ENCODE data around the gene EDIL3.

EDIL3 gene

DNA sequence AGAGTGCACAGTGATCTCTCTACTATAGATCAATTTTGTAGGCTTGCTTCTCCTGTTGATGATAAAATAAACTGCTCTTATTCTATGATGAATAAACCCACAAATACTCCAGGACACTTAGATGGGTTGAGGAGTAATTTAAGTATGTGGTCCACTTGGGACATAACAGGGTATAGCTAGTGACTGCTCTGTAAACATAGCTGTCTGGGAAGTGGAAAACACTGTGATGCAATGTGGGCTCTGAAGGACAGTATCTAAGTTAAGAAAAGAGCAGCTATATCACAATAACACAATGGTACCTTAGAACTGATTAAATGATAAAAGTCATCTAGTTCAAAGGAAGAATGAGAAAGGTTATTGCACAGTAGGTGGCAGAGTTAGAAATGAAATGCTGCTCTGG, 369.7 kb downstream of the EDIL3 start:
- H3K4me3 ChIP-seq (ENCODE audit: control insufficient read depth, low read depth, low read length), result no peak overlapping the region
- TF ChIP-seq, protein P1, sequence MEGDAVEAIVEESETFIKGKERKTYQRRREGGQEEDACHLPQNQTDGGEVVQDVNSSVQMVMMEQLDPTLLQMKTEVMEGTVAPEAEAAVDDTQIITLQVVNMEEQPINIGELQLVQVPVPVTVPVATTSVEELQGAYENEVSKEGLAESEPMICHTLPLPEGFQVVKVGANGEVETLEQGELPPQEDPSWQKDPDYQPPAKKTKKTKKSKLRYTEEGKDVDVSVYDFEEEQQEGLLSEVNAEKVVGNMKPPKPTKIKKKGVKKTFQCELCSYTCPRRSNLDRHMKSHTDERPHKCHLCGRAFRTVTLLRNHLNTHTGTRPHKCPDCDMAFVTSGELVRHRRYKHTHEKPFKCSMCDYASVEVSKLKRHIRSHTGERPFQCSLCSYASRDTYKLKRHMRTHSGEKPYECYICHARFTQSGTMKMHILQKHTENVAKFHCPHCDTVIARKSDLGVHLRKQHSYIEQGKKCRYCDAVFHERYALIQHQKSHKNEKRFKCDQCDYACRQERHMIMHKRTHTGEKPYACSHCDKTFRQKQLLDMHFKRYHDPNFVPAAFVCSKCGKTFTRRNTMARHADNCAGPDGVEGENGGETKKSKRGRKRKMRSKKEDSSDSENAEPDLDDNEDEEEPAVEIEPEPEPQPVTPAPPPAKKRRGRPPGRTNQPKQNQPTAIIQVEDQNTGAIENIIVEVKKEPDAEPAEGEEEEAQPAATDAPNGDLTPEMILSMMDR (conservative IDR thresholded peaks at IDR 0.05; ENCODE audit: control insufficient read depth, insufficient read depth, low read depth, low read length), result no peak
- no peak for DNase-seq (ENCODE audit: low read depth)

DNA sequence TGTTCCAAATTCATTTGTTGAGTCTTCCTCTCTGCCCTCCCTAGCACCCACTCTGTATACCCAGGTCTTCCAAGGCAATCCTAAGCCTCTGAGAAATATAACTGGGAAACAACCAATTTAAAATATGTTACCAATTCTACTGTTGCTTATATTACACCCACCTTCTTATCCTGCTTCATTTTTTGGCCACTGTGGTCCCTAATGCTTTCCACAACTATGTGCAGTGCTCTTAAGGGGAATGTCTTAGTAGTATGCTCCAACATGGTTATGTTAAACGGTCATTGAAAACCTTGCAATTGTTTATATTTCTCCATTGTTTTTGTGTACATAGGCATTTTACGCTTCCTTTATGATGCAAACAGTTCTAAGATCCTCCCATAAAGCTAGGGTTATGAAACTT, 390.9 kb downstream of the EDIL3 start:
- no peak overlapping the region for H3K4me3 ChIP-seq (ENCODE audit: control insufficient read depth, low read depth, low read length)
- no peak for DNase-seq (ENCODE audit: low read depth)
- TF ChIP-seq, protein P1 (conservative IDR thresholded peaks at IDR 0.05; ENCODE audit: control insufficient read depth, insufficient read depth, low read depth, low read length), result no peak

DNA sequence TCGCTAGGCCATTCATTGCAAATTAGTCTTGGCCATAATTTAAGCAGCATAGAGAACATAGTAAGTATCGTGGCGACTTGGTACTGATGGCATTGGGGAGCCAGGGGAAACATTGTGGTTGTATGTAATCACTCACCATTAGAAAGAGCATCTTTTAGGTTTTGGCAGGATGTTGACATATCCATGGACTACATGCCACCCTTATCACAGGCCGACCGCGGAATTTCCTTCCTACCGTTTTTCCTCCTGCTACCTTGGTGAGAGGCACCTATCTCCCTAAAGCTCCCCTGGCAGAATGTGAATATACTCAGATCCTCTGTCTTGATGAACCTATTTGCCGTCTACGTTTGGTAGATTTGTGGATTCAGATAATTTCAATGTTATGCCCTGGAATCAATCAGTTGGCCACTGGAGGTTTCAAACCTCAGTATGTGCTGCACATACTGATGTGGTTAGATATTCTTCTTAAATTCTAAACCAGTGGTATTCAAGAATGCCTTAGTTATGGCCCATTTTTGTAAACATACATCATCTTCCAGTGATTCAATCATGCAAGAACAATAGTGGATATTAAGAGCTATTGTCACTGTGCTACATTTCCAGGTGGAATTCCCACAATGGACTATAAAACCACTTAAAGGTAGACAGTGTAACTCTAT, 393.0 kb downstream of the EDIL3 start:
- no peak overlapping the region for H3K4me3 ChIP-seq (ENCODE audit: control insufficient read depth, low read depth, low read length)
- TF ChIP-seq, protein P1 (conservative IDR thresholded peaks at IDR 0.05; ENCODE audit: control insufficient read depth, insufficient read depth, low read depth, low read length), result no peak
- DNase-seq (ENCODE audit: low read depth), result no peak

DNA sequence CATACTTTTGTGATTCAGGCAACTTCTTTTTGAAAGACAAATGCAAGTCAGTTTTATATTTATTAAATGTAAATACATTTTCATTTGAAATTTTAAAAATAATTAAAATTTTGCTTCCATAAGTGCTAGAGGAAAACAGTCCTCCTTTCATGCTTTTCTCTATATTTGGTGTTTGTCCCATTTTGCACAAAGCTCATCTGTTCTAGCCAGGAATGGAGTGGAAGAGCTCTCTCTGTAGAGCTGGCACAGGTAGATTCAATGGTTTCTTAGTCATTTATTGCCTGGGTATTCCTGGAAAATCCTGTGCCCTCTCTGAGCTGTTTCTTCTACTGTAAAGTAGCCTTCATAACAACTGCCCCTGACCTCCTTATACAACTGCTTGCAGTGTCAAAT, 396.4 kb downstream of the EDIL3 start:
- TF ChIP-seq, protein P1 (conservative IDR thresholded peaks at IDR 0.05; ENCODE audit: control insufficient read depth, insufficient read depth, low read depth, low read length), result no peak
- no peak for DNase-seq (ENCODE audit: low read depth)
- H3K4me3 ChIP-seq (ENCODE audit: control insufficient read depth, low read depth, low read length), result no peak overlapping the region

DNA sequence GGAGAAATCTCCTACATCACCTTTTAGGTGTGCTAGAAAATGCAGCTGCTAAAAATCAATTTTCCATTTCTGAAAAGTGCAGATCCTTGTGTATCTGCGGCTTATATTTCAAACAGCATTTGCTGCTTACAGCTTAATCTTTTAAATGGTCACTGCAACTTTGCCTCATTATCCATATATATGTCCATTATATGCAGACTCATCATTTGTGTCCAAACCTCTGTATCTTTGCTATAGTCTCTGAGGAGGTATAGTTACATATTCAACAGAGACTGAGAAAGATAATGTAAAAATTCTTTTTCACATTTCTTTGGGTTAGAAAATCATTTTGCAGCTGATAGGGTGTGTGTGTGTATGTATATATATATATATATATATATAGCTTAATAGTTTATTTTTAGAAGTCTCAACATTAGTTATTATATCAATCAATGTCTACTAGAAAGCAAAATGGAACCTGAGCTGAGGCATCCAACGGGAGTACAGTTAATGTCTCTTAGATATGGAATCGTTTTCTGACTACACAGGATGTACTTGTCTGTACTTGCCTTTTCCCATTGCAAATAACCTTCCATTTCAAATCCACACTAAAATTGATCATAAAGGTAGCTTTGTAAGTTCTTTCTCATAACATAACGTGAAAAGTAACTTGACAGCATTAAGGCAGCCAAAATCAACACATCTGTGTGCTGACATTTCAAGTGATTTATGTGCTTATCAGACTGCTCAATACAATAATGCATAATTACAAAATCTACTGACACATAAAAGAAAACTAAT, 397.0 kb downstream of the EDIL3 start:
- TF ChIP-seq, protein P1 (conservative IDR thresholded peaks at IDR 0.05; ENCODE audit: control insufficient read depth, insufficient read depth, low read depth, low read length), result no peak
- no peak for DNase-seq (ENCODE audit: low read depth)

DNA sequence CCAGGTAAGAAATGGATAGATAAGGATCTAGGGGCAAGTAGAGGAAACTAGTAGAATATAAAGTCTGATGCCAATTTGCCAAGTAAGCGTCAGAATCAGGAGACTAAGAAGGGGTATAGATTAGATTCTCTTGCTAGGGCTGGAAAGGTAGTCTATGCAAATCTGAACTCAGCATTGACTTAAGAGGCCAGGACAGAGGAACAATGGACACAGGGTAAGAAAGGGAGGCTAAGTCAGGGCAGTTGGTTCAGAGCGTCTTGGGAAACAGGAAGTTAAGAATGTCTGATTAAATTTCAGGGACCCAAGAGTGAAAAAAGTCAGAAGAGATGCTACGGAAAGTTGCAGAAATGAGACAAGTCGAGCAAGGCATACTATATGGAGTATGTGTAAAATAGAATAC, 400.8 kb downstream of the EDIL3 start:
- DNase-seq (ENCODE audit: low read depth), result no peak
- H3K4me3 ChIP-seq (ENCODE audit: control insufficient read depth, low read depth, low read length), result no peak overlapping the region
- TF ChIP-seq, protein P1 (conservative IDR thresholded peaks at IDR 0.05; ENCODE audit: control insufficient read depth, insufficient read depth, low read depth, low read length), result no peak

More for the DNA sequence above, 397.0 kb downstream of the EDIL3 start:
- H3K4me3 ChIP-seq (ENCODE audit: control insufficient read depth, low read depth, low read length), result no peak overlapping the region
